Adrenal gland (tissue), 5 donors: ENCODE results near the gene SCARF2.

Experiments
- CTCF ChIP-seq, 6 experiments: fragments of 450-650 bp in 4 of 6; fragments of 200-600 bp in 2 of 6; sonication (generic) in 1 of 6; IDR thresholded peaks; 1 replicate in 5 of 6; 2 replicates in 1 of 6; pipeline versions ENCODE4 v1.5.1 to v1.8.0; 2016 to 2021; ENCODE audit warnings: antibody characterized with exemption in 6 of 6, mild to moderate bottlenecking in 2 of 6, moderate library complexity in 1 of 6
- POLR2A ChIP-seq, 2 donors: fragments of 450-650 bp; IDR thresholded peaks; one replicate each; pipeline ENCODE4 v1.6.1; 2017; ENCODE audit warnings: antibody characterized with exemption in 2 of 2, mild to moderate bottlenecking in 2 of 2, moderate library complexity in 1 of 2
- donor health status: DM: no; HTN: no; CAD: no.

- TF ChIP-seq CTCF (IDR thresholded peaks at IDR 0.05) (no peak), POLR2A (IDR thresholded peaks at IDR 0.05) (no peak)
Observed at GRCh38 chr22:20469110-20469868, 31.7 kb upstream of the SCARF2 start.
